Measurements from ENCODE around the gene NAA15.

The NAA15 gene

GRCh38 chr4:139256349-139256748 is 45.0 kb upstream of the NAA15 start:
- TF ChIP-seq CTCF (IDR thresholded peaks at IDR 0.05; ENCODE audit: low read depth, low read length, poor library complexity, severe bottlenecking) (no peak), EZH2phosphoT487 (IDR thresholded peaks at IDR 0.05; ENCODE audit: borderline replicate concordance, low read length) (no peak)
- Histone ChIP-seq H4K20me1 (ENCODE audit: control insufficient read depth, insufficient read depth, low read depth, low read length) (no peaks in the 10 kb centered on the region), H3F3A (ENCODE audit: control insufficient read depth, insufficient read depth) (no peaks in the 10 kb centered on the region), H3K9me3 (ENCODE audit: control insufficient read depth, insufficient read depth, low read length) (no peaks in the 10 kb centered on the region), H3K4me3 (ENCODE audit: low read length) (no peak overlapping the region), H3K36me3 (ENCODE audit: control insufficient read depth, low read length) (no peaks in the 10 kb centered on the region), H3K27ac (ENCODE audit: low read depth, low read length) (no peak overlapping the region), H3K27me3 (ENCODE audit: control insufficient read depth, low read length) (no peaks in the 10 kb centered on the region), H3K79me2 (ENCODE audit: control insufficient read depth, low read length) (no peaks in the 10 kb centered on the region), H3K4me1 (ENCODE audit: control insufficient read depth, low read length) (peaks cover 9% of the 10 kb centered on the region), H3K9me2 (replicated peaks; ENCODE audit: control insufficient read depth, low read length) (no peaks in the 10 kb centered on the region), H3K4me2 (ENCODE audit: low read length) (no peak overlapping the region)

DNA sequence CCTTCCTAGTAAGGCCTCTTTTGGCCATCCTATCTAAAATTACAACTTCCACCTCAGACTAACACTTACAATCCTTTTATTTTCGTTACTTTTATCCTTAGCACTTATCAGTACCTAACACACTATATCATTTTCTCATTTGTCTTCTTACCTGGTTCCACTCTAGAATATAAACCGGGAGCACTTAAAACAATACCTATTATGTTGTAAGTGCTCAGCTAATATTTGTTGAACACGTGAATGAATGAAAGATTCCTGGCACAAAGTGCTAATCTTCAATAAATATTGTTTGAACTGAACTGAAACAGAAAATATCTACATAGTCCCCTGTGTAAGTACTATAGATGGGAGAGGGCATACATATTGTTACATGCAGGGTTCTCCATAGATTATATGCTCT is 35.7 kb upstream of the NAA15 start:
- H3K27ac ChIP-seq (ENCODE audit: low read depth, low read length) = no peak overlapping the region
- no peaks in the 10 kb centered on the region for H3F3A ChIP-seq (ENCODE audit: control insufficient read depth, insufficient read depth)
- peaks cover 18% of the 10 kb centered on the region for H3K4me1 ChIP-seq (ENCODE audit: control insufficient read depth, low read length)
- H3K36me3 ChIP-seq (ENCODE audit: control insufficient read depth, low read length) = no peaks in the 10 kb centered on the region
- no peak overlapping the region for H3K4me3 ChIP-seq (ENCODE audit: low read length)
- no peaks in the 10 kb centered on the region for H3K9me3 ChIP-seq (ENCODE audit: control insufficient read depth, insufficient read depth, low read length)
- H3K9me2 ChIP-seq (replicated peaks; ENCODE audit: control insufficient read depth, low read length) = no peaks in the 10 kb centered on the region
- H3K79me2 ChIP-seq (ENCODE audit: control insufficient read depth, low read length) = no peaks in the 10 kb centered on the region
- peak overlapping the region; percentile 58 for H3K4me2 ChIP-seq (ENCODE audit: low read length)
- H3K27me3 ChIP-seq (ENCODE audit: control insufficient read depth, low read length) = no peaks in the 10 kb centered on the region
- TF ChIP-seq EZH2phosphoT487 (IDR thresholded peaks at IDR 0.05; ENCODE audit: borderline replicate concordance, low read length) = no peak
- no peak for TF ChIP-seq CTCF (IDR thresholded peaks at IDR 0.05; ENCODE audit: low read depth, low read length, poor library complexity, severe bottlenecking)
- H4K20me1 ChIP-seq (ENCODE audit: control insufficient read depth, insufficient read depth, low read depth, low read length) = no peaks in the 10 kb centered on the region

GRCh38 chr4:139266208-139266582 is 35.1 kb upstream of the NAA15 start:
- Histone ChIP-seq H4K20me1 (ENCODE audit: control insufficient read depth, insufficient read depth, low read depth, low read length) (no peaks in the 10 kb centered on the region), H3K4me3 (ENCODE audit: low read length) (peak overlapping the region; percentile 42), H3K27ac (ENCODE audit: low read depth, low read length) (no peak overlapping the region), H3K9me3 (ENCODE audit: control insufficient read depth, insufficient read depth, low read length) (no peaks in the 10 kb centered on the region), H3K36me3 (ENCODE audit: control insufficient read depth, low read length) (no peaks in the 10 kb centered on the region), H3K9me2 (replicated peaks; ENCODE audit: control insufficient read depth, low read length) (no peaks in the 10 kb centered on the region), H3K4me2 (ENCODE audit: low read length) (peak overlapping the region; percentile 58), H3K79me2 (ENCODE audit: control insufficient read depth, low read length) (no peaks in the 10 kb centered on the region), H3K4me1 (ENCODE audit: control insufficient read depth, low read length) (peaks cover 18% of the 10 kb centered on the region), H3K27me3 (ENCODE audit: control insufficient read depth, low read length) (no peaks in the 10 kb centered on the region), H3F3A (ENCODE audit: control insufficient read depth, insufficient read depth) (no peaks in the 10 kb centered on the region)
- TF ChIP-seq EZH2phosphoT487 (IDR thresholded peaks at IDR 0.05; ENCODE audit: borderline replicate concordance, low read length) (no peak), CTCF (IDR thresholded peaks at IDR 0.05; ENCODE audit: low read depth, low read length, poor library complexity, severe bottlenecking) (no peak)
